ENCODE data around the gene CNIH3.

CNIH3 gene

GRCh38 chr1:224739303-224739996 lies 123.3 kb downstream of the CNIH3 start (continued):
- no peak for TF ChIP-seq CREB5 (CRISPR knock-in tag; IDR thresholded peaks at IDR 0.05; ENCODE audit: low read depth)

- ATAC-seq, result no peak
- TF ChIP-seq ESRRG (CRISPR knock-in tag; IDR thresholded peaks at IDR 0.05) (no peak), CSDC2 (CRISPR knock-in tag; IDR thresholded peaks at IDR 0.05) (no peak), ZNF565 (CRISPR knock-in tag; conservative IDR thresholded peaks at IDR 0.05; ENCODE audit: low read depth) (no peak)
Measured at GRCh38 chr1:224739997-224740684, 124.0 kb downstream of the CNIH3 start.

GRCh38 chr1:224740685-224741052 lies 124.6 kb downstream of the CNIH3 start:
- TF ChIP-seq ZFP3 (CRISPR knock-in tag; IDR thresholded peaks at IDR 0.05) (no peak), CREB5 (CRISPR knock-in tag; IDR thresholded peaks at IDR 0.05; ENCODE audit: low read depth) (no peak), PATZ1 (CRISPR knock-in tag; IDR thresholded peaks at IDR 0.05; ENCODE audit: borderline replicate concordance) (no peak), ZFP30 (CRISPR knock-in tag; IDR thresholded peaks at IDR 0.05) (no peak), ZNF8 (CRISPR knock-in tag; IDR thresholded peaks at IDR 0.05) (no peak), ZC3H10 (CRISPR knock-in tag; IDR thresholded peaks at IDR 0.05) (no peak), POU6F1 (CRISPR knock-in tag; IDR thresholded peaks at IDR 0.05; ENCODE audit: borderline replicate concordance, low read depth) (no peak), CSDC2 (CRISPR knock-in tag; IDR thresholded peaks at IDR 0.05) (no peak), PPARA (CRISPR knock-in tag; IDR thresholded peaks at IDR 0.05; ENCODE audit: borderline replicate concordance) (no peak), ZNF565 (CRISPR knock-in tag; conservative IDR thresholded peaks at IDR 0.05; ENCODE audit: low read depth) (no peak)
- ATAC-seq, result no peak

- no peak for TF ChIP-seq ESRRG (CRISPR knock-in tag; IDR thresholded peaks at IDR 0.05)
- no peak for TF ChIP-seq SNAI2 (CRISPR knock-in tag; IDR thresholded peaks at IDR 0.05)
- no peak for TF ChIP-seq TOX (CRISPR knock-in tag; IDR thresholded peaks at IDR 0.05; ENCODE audit: borderline replicate concordance)
- TF ChIP-seq CSRNP3 (CRISPR knock-in tag; IDR thresholded peaks at IDR 0.05), result no peak
- no peak for TF ChIP-seq ZFP30 (CRISPR knock-in tag; IDR thresholded peaks at IDR 0.05)
- no peak for ATAC-seq
Measured at GRCh38 chr1:224742349-224742748, 126.2 kb downstream of the CNIH3 start.

- ATAC-seq, result no peak
- TF ChIP-seq ZNF565 (CRISPR knock-in tag; conservative IDR thresholded peaks at IDR 0.05; ENCODE audit: low read depth) (no peak), SNAI2 (CRISPR knock-in tag; IDR thresholded peaks at IDR 0.05) (no peak), RARB (CRISPR knock-in tag; IDR thresholded peaks at IDR 0.05) (no peak), BACH2 (CRISPR knock-in tag; IDR thresholded peaks at IDR 0.05; ENCODE audit: borderline replicate concordance) (no peak), PPARA (CRISPR knock-in tag; IDR thresholded peaks at IDR 0.05; ENCODE audit: borderline replicate concordance) (no peak), ESRRG (CRISPR knock-in tag; IDR thresholded peaks at IDR 0.05) (no peak), ZFP30 (CRISPR knock-in tag; IDR thresholded peaks at IDR 0.05) (no peak), CSRNP3 (CRISPR knock-in tag; IDR thresholded peaks at IDR 0.05) (no peak), ZNF8 (CRISPR knock-in tag; IDR thresholded peaks at IDR 0.05) (no peak), ZNF70 (CRISPR knock-in tag; IDR thresholded peaks at IDR 0.05) (no peak), PATZ1 (CRISPR knock-in tag; IDR thresholded peaks at IDR 0.05; ENCODE audit: borderline replicate concordance) (no peak), CSDC2 (CRISPR knock-in tag; IDR thresholded peaks at IDR 0.05) (no peak), CREB5 (CRISPR knock-in tag; IDR thresholded peaks at IDR 0.05; ENCODE audit: low read depth) (no peak), ARNTL (CRISPR knock-in tag; IDR thresholded peaks at IDR 0.05; ENCODE audit: borderline replicate concordance, low read depth) (no peak), ZC3H10 (CRISPR knock-in tag; IDR thresholded peaks at IDR 0.05) (no peak)
Measured at GRCh38 chr1:224743608-224744164, 127.6 kb downstream of the CNIH3 start.

Measured in SK-N-SH treated with all-trans-retinoic acid at 6 μM for 48 hours (cell line).